ENCODE data around the gene RSPH6A. TPM values are rescaled to one million over a fixed set of nuclear protein-coding genes. Genes with fewer than 3 reads are reported as not detected.

RSPH6A gene
- polyA plus RNA-seq, 3 donors, result not detected

- Mint-ChIP-seq H3K36me3 (no peaks in the 10 kb centered on the region), H3K4me1 (no peaks in the 10 kb centered on the region), H3K27me3 (ENCODE audit: low read depth in 3 of 3) (peaks cover 57 to 79% (median 61%) of the 10 kb centered on the region in 3 donors), H3K4me3 (no peak overlapping the region), H3K9me3 (peaks cover 0 to 6% (median 0%) of the 10 kb centered on the region in 7 donors), H3K27ac (no peak overlapping the region)
- no peak overlapping the region for H3K9ac ChIP-seq (ENCODE audit: insufficient read depth, low read length, poor library complexity, severe bottlenecking)
- H2AFZ ChIP-seq (ENCODE audit: insufficient read depth, low read depth, low read length, poor library complexity, severe bottlenecking), result no peak overlapping the region
- H4K20me1 ChIP-seq (ENCODE audit: insufficient read depth, low read length), result no peaks in the 10 kb centered on the region
- H3K4me1 ChIP-seq (ENCODE audit: control insufficient read depth in 1 of 2, insufficient read depth in 2 of 2, low read length in 2 of 2), result no peaks in the 10 kb centered on the region
- intact Hi-C loops (cut with micrococcal nuclease), result no loop called here
- 91% methylated on average over 17 of the region's 17 CpGs for WGBS (ENCODE audit: insufficient coverage)
- no peak overlapping the region for H3K27ac ChIP-seq (ENCODE audit: low read depth in 1 of 2, low read length in 2 of 2)
- no peak overlapping the region for H3K4me3 ChIP-seq (replicated peaks in 1 of 3; ENCODE audit: low read depth in 2 of 3, low read length in 3 of 3)
- H3K27me3 ChIP-seq (ENCODE audit: control insufficient read depth in 2 of 2, insufficient read depth in 2 of 2, low read length in 2 of 2), result peaks cover 4 to 47% of the 10 kb centered on the region in 2 donors
- DNase-seq, result no peak
- TF ChIP-seq CTCF (IDR thresholded peaks at IDR 0.05), result no peak
- no peaks in the 10 kb centered on the region for H3K36me3 ChIP-seq (replicated peaks in 1 of 2; ENCODE audit: control insufficient read depth in 1 of 2, insufficient read depth in 2 of 2, low read length in 2 of 2)
- no peak overlapping the region for H3K4me2 ChIP-seq (replicated peaks; ENCODE audit: extremely low read depth, low read length, poor library complexity, severe bottlenecking)
- H3K9me3 ChIP-seq (replicated peaks in 1 of 2; ENCODE audit: control insufficient read depth in 1 of 2, insufficient read depth in 1 of 2, low read length in 2 of 2), result peaks cover 0 to 1% of the 10 kb centered on the region in 2 donors
- H3K79me2 ChIP-seq (ENCODE audit: insufficient read depth, low read length), result no peaks in the 10 kb centered on the region
Observed at GRCh38 chr19:45761714-45762113, 53.4 kb downstream of the RSPH6A start.

- H3K4me3 ChIP-seq (replicated peaks in 1 of 3; ENCODE audit: low read depth in 2 of 3, low read length in 3 of 3), result no peak overlapping the region
- H3K36me3 Mint-ChIP-seq, result no peaks in the 10 kb centered on the region
- no peak overlapping the region for H2AFZ ChIP-seq (ENCODE audit: insufficient read depth, low read depth, low read length, poor library complexity, severe bottlenecking)
- no peak overlapping the region for H3K27ac ChIP-seq (ENCODE audit: low read depth in 1 of 2, low read length in 2 of 2)
- TF ChIP-seq CTCF (IDR thresholded peaks at IDR 0.05), result no peak
- H3K4me1 ChIP-seq (ENCODE audit: control insufficient read depth in 1 of 2, insufficient read depth in 2 of 2, low read length in 2 of 2), result no peaks in the 10 kb centered on the region
- no peaks in the 10 kb centered on the region for H3K36me3 ChIP-seq (replicated peaks in 1 of 2; ENCODE audit: control insufficient read depth in 1 of 2, insufficient read depth in 2 of 2, low read length in 2 of 2)
- no peak overlapping the region for H3K27ac Mint-ChIP-seq
- peaks cover 0 to 4% (median 0%) of the 10 kb centered on the region in 7 donors for H3K9me3 Mint-ChIP-seq
- H3K9me3 ChIP-seq (replicated peaks in 1 of 2; ENCODE audit: control insufficient read depth in 1 of 2, insufficient read depth in 1 of 2, low read length in 2 of 2), result no peaks in the 10 kb centered on the region
- no peaks in the 10 kb centered on the region for H3K4me1 Mint-ChIP-seq
- no peaks in the 10 kb centered on the region for H3K79me2 ChIP-seq (ENCODE audit: insufficient read depth, low read length)
- 90% methylated on average over 9 of the region's 9 CpGs for WGBS (ENCODE audit: insufficient coverage)
- peaks cover 0 to 21% of the 10 kb centered on the region in 2 donors for H3K27me3 ChIP-seq (ENCODE audit: control insufficient read depth in 2 of 2, insufficient read depth in 2 of 2, low read length in 2 of 2)
- H3K4me3 Mint-ChIP-seq, result no peak overlapping the region
- no peak overlapping the region for H3K4me2 ChIP-seq (replicated peaks; ENCODE audit: extremely low read depth, low read length, poor library complexity, severe bottlenecking)
- intact Hi-C loops (cut with micrococcal nuclease), result no loop called here
- peaks cover 44 to 66% (median 50%) of the 10 kb centered on the region in 3 donors for H3K27me3 Mint-ChIP-seq (ENCODE audit: low read depth in 3 of 3)
- no peaks in the 10 kb centered on the region for H4K20me1 ChIP-seq (ENCODE audit: insufficient read depth, low read length)
- DNase-seq, result no peak
- no peak overlapping the region for H3K9ac ChIP-seq (ENCODE audit: insufficient read depth, low read length, poor library complexity, severe bottlenecking)
Observed at GRCh38 chr19:45758921-45759320, 56.2 kb downstream of the RSPH6A start.
